Cardiac fibroblast (primary cell): ENCODE data around the gene OR11A1.

ENCODE experiments used
- DNase-seq, 2 donors: peaks; one replicate each; pipeline versions ENCODE4 v3.0.0 to v3.0.0-alpha.2; 2010; ENCODE audit warnings: low read depth in 2 of 2
- H3K4me3 ChIP-seq, 2 donors: replicated peaks in 1 of 2; 1 replicate in 1 of 2; 2 replicates in 1 of 2; pipeline ENCODE4 v1.5.1; 2011; ENCODE audit warnings: low read depth in 2 of 2, low read length in 2 of 2, mild to moderate bottlenecking in 2 of 2, moderate library complexity in 1 of 2
- TF ChIP-seq, protein P1 (sequence below): IDR thresholded peaks from one replicate; pipeline ENCODE4 v1.5.1; 2011; ENCODE audit warnings: low read depth, mild to moderate bottlenecking, low read length, inconsistent platforms

Gene OR11A1

DNA sequence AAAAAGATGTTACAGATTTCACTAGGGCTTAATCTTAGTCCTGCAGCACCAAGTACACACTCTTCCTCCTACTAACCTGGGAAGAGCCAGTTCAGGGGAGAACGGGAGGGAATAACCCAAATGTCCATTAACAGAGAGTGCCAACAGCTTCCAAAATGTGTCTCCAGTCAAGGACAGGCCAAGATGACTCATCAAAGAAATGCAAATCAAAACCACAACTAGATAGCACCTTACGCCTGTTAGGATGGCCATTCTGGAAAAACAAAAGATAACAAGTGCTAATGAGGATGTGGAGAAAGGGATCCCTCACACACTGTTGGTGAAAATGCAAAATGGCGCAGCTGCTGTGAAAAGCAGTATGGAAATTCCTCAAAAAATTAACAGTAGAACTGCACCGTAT is 34.7 kb upstream of the OR11A1 start:
- no peak for DNase-seq
- no peak overlapping the region for H3K4me3 ChIP-seq
- TF ChIP-seq, protein P1, sequence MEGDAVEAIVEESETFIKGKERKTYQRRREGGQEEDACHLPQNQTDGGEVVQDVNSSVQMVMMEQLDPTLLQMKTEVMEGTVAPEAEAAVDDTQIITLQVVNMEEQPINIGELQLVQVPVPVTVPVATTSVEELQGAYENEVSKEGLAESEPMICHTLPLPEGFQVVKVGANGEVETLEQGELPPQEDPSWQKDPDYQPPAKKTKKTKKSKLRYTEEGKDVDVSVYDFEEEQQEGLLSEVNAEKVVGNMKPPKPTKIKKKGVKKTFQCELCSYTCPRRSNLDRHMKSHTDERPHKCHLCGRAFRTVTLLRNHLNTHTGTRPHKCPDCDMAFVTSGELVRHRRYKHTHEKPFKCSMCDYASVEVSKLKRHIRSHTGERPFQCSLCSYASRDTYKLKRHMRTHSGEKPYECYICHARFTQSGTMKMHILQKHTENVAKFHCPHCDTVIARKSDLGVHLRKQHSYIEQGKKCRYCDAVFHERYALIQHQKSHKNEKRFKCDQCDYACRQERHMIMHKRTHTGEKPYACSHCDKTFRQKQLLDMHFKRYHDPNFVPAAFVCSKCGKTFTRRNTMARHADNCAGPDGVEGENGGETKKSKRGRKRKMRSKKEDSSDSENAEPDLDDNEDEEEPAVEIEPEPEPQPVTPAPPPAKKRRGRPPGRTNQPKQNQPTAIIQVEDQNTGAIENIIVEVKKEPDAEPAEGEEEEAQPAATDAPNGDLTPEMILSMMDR, result no peak

DNA sequence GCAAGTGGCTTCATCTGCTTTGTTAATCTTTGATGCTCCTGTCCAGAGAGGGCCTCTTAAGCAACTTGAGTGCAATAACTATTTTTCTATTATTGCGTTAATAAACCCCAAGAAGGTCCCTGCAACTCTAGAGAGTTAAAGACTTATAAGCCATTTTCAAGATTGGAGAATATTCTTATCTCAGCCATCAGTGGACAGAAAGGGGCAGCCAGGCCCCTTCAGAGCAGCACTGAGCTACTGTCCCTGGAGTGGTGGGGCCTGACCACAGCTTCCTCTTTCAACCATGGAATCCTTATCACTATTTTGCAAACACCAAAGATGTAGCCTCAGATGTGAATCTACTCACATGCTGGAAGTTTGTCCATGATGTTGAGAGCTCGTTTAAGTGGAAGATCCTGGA is 33.7 kb upstream of the OR11A1 start:
- no peak overlapping the region for H3K4me3 ChIP-seq
- TF ChIP-seq, protein P1, result no peak
- DNase-seq, result no peak

DNA sequence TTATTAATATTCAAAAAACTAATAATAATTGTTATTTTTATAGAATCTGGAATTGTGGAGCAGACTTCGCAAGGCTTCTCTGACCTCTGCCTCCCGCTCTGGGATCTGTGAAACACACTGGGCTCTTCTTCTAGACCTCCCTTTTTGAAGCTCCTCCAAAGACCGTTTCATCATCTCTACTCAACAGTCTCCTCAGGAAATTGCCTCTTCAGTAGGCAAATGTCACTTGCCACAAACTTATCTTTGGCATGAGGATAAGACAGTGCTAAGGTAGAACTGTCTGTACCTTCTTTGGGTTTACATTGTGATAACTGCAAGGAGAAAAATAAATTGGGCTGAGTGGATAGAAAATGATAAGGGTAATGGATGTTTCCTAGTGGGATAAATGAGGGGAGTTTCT is 33.2 kb upstream of the OR11A1 start:
- TF ChIP-seq, protein P1, result no peak
- DNase-seq, result no peak
- H3K4me3 ChIP-seq, result no peak overlapping the region

DNA sequence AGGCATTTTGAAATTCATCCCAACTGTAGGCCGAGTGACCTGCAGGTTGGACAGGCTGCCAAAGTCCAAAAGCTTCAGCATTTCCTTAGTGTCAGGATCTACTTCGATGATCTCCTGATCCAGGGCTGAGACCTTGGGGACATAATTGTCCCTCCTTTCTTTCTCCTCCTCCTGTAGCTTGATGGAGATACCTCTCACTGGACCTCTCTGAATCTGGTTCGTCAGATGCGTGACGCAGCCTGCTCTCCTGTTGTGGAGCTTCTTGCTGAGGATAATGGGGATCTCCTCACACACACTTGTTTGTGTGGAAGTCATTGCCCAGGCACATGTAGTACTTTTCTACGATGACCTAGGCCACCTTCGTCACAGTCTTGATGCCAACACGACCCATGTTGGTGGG is 32.4 kb upstream of the OR11A1 start:
- H3K4me3 ChIP-seq, result no peak overlapping the region
- no peak for DNase-seq
- TF ChIP-seq, protein P1, result no peak

DNA sequence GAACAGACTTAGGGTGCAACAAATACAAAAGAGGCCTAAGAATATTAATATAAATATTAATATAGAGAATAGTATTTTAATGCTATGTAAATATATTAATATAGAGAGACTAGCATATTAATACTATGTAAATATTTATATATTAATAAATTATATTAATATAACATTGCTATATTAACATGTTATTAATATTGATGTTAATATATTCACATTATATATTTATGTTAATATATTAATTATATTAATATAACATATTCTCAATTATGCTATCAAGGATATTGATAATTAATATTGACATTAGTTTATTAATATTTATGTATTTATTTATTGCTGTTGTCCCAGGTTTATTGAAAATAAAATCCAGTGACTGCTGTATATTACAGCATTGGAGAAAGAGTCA is 32.0 kb upstream of the OR11A1 start:
- TF ChIP-seq, protein P1, result no peak
- no peak for DNase-seq

DNA sequence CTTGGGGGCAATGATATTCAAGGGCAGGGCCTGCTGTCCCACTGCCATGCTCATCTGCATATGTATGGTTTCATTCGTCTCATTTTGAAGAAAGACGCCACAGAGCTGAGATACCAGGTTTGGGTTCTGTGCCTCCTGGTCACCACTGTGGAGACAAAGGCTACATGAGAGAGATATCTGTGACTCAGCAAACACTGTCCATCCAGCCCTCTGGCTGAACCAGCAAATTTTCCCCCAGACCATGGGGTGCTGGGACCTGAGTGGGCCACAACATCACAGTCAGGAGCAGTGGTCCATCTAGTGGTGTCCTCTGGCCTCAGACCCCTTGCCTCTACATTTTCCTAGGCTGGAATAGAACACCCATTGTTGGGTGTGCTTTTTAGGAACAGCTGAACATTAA is 30.8 kb upstream of the OR11A1 start, which contains the start of gene MAS1L:
Gene MAS1L (minus strand): TSS at position 297 of the 400 bp plus-strand sequence. CDS start 54 bp downstream, at position 243.
- TF ChIP-seq, protein P1, result no peak
- no peak for DNase-seq
- no peak within 1 kb of the TSS for H3K4me3 ChIP-seq

More for the DNA sequence above, 32.0 kb upstream of the OR11A1 start:
- H3K4me3 ChIP-seq, result no peak overlapping the region

DNA sequence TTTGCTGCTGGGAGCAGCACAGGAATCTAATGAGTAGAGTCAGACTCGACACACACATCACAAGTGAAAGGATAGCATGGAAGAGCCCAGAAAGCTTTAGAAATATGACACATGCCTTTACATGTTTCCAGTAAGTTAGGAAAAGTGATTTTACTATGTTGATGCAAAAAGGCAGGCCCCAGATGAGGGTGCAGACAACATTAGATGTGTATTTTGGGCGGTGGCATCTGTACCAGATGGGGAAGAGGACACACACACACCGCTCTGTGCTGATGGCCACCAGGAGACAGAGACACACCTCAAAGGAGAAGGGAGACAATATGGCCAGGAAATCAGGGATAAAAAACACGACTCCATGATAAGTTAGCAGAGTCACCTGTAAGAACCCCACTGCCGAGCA is 30.3 kb upstream of the OR11A1 start:
- H3K4me3 ChIP-seq, result no peak overlapping the region
- no peak for DNase-seq
- TF ChIP-seq, protein P1, result no peak
